NCI-H2196 treated with DMSO at 0.1 percent for 48 hours (cell line): ENCODE data around the gene TMEM151A.
"Not testable (repeated sequence)": the region's sequence is repeated elsewhere in the genome, so short reads cannot be mapped to it uniquely, and the experiment has no call there.

Experiments used
- DNase-seq: peaks from one replicate; lab custom pipeline; 2025; ENCODE audit not compliant: unreplicated experiment; lab: John Stamatoyannopoulos, UW

Gene TMEM151A

GRCh38 chr11:66320289-66320688, 28.6 kb downstream of the TMEM151A start:
- not testable (repeated sequence) for DNase-seq

- DNase-seq = not testable (repeated sequence)
Observed at GRCh38 chr11:66320748-66321147, 29.1 kb downstream of the TMEM151A start.

- no peak for DNase-seq
Observed at GRCh38 chr11:66321606-66322005, 29.9 kb downstream of the TMEM151A start.

- no peak for DNase-seq
Observed at GRCh38 chr11:66322732-66323427, 31.2 kb downstream of the TMEM151A start.

GRCh38 chr11:66323684-66324083, 32.0 kb downstream of the TMEM151A start:
- DNase-seq = no peak

GRCh38 chr11:66324664-66325063, 33.0 kb downstream of the TMEM151A start:
- DNase-seq = no peak

- no peak for DNase-seq
Observed at GRCh38 chr11:66325263-66325671, 33.6 kb downstream of the TMEM151A start.

- no peak for DNase-seq
Observed at GRCh38 chr11:66326261-66327111, 34.8 kb downstream of the TMEM151A start.

GRCh38 chr11:66327171-66328030, 35.7 kb downstream of the TMEM151A start:
- no peak for DNase-seq

- no peak for DNase-seq
Observed at GRCh38 chr11:66328031-66328301, 36.3 kb downstream of the TMEM151A start.

- DNase-seq = peak; percentile 64
Observed at GRCh38 chr11:66328302-66329144, 36.8 kb downstream of the TMEM151A start.

GRCh38 chr11:66329165-66329673, 37.5 kb downstream of the TMEM151A start:
- no peak for DNase-seq

- DNase-seq = no peak
Observed at GRCh38 chr11:66330931-66331330, 39.2 kb downstream of the TMEM151A start.

- no peak for DNase-seq
Observed at GRCh38 chr11:66331542-66332370, 40.1 kb downstream of the TMEM151A start.

GRCh38 chr11:66332371-66333219, 40.9 kb downstream of the TMEM151A start:
- no peak for DNase-seq

GRCh38 chr11:66333220-66333877, 41.7 kb downstream of the TMEM151A start:
- no peak for DNase-seq

- DNase-seq = no peak
Observed at GRCh38 chr11:66333896-66334604, 42.4 kb downstream of the TMEM151A start.
